Mesodermal cell (in vitro differentiated cells): ENCODE measurements around the gene TRIO.

Source experiments
- H3K27ac ChIP-seq: 2 replicates; pipeline ENCODE4 v1.7.0; 2013; ENCODE audit warnings: mild to moderate bottlenecking, low read depth, low read length, moderate library complexity; ENCODE audit not compliant: severe bottlenecking
- H3K36me3 ChIP-seq: 2 replicates; pipeline ENCODE4 v1.7.1; 2013; ENCODE audit warnings: mild to moderate bottlenecking, low read length, moderate library complexity; ENCODE audit not compliant: control insufficient read depth, insufficient read depth
- H3K4me1 ChIP-seq: one replicate; pipeline ENCODE4 v1.7.1; 2013; ENCODE audit warnings: mild to moderate bottlenecking, low read length; ENCODE audit not compliant: insufficient read depth, control insufficient read depth, poor library complexity, severe bottlenecking
- H3K4me3 ChIP-seq: 2 replicates; pipeline ENCODE4 v1.7.0; 2013; ENCODE audit warnings: low read length, control low read depth, mild to moderate bottlenecking; ENCODE audit not compliant: insufficient read depth, poor library complexity, severe bottlenecking; ENCODE audit errors: extremely low read depth
- H3K9me3 ChIP-seq: 2 replicates; pipeline ENCODE4 v1.7.1; 2013; ENCODE audit warnings: mild to moderate bottlenecking, low read length, moderate library complexity; ENCODE audit not compliant: control insufficient read depth
- WGBS, 2 experiments: methylation state at CpG; one replicate each; pipeline ENCODE4 v1.1.5; 2013; ENCODE audit warnings: missing lambda C conversion rate in 2 of 2; ENCODE audit not compliant: insufficient coverage in 2 of 2; 5-methylcytosine and 5-hydroxymethylcytosine counted together

Gene TRIO

DNA sequence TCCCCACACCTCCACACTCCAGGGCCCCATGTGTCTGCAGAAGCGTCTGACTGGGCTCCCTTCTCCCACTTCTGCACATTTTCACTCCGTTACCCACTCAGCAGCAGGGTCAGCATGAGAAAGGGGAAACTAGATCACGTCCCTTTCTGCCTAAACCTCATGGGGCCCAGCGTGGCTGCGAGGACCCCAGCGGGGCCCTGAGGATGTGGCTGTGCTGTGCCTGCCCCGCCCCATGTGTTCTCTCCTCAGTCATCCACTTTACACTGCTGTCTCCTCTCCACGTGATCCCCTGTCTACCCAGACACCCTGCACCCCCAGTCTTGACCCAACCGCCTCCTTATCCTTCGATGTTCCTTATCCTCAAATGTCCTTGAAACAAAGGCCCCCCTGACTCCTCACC lies 378.6 kb downstream of the TRIO start:
- no peak overlapping the region for H3K27ac ChIP-seq
- H3K4me1 ChIP-seq, result no peaks in the 10 kb centered on the region
- H3K36me3 ChIP-seq, result no peaks in the 10 kb centered on the region
- H3K4me3 ChIP-seq, result no peak overlapping the region
- no peaks in the 10 kb centered on the region for H3K9me3 ChIP-seq
- 89 to 91% methylated on average over 6 to 10 of the region's 10 CpGs for WGBS, 2 experiments

DNA sequence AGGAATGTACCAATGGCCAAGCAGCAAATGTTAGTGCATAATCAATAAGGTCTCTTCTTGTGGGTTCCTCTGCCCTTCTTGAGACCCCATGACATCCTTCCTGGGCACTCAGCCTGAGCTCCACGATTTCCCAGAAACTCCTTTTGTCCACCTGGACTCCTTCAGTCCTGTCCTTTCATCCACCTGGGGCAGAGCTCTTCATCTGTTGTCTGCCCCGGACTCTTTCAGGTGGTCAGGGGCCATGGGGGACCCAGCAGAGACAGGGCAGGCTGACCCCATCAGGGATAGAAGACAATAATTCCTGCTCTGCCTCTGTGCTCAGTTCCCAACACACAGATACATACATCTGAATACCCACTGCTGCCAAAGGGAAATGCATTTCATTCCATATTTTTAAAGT lies 379.6 kb downstream of the TRIO start:
- H3K4me3 ChIP-seq, result no peak overlapping the region
- WGBS, 2 experiments, result 100% methylated on average over 1 to 2 of the region's 2 CpGs
- H3K9me3 ChIP-seq, result no peaks in the 10 kb centered on the region
- H3K36me3 ChIP-seq, result no peaks in the 10 kb centered on the region
- H3K27ac ChIP-seq, result no peak overlapping the region
- H3K4me1 ChIP-seq, result no peaks in the 10 kb centered on the region

DNA sequence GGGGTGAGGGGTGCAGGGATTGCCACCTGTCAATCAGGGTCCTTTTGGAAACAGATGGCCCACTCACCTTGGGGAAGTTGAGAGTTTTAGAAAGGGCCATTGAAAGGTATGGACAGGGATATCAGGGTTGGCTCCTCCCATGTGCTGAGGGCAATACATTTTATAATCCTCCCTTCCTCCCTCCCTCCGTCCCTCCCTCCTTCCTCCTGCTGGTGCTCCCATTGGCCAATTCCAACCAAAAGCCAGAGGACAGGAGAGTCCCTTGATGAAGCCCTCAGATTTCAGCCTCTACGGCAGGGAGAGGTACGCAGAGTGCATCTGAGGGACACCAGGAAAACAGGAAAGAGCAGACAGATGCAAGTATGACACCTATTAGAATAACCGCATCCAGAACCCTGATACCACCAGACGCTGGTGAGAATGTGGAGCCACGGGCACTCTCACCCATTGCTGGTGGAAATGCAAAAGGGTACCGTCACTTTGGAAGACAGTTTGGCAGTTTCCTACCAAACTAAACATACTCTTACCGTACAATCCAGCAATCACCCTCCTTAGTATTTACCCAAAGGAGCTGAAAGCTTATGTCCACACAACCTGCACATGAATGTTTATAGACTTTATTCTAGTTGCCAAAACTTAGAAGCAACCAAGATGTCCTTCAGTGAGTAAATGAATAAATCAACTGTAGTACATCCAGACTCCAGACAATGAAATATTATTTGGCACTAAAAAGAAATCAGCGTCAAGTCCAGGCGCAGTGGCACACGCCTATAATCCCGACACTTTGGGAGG lies 380.3 kb downstream of the TRIO start:
- H3K36me3 ChIP-seq, result no peaks in the 10 kb centered on the region
- H3K27ac ChIP-seq, result no peak overlapping the region
- H3K4me1 ChIP-seq, result no peaks in the 10 kb centered on the region
- WGBS, 2 experiments, result 89 to 92% methylated on average over 10 of the region's 12 CpGs
- H3K9me3 ChIP-seq, result no peaks in the 10 kb centered on the region
- H3K4me3 ChIP-seq, result no peak overlapping the region

DNA sequence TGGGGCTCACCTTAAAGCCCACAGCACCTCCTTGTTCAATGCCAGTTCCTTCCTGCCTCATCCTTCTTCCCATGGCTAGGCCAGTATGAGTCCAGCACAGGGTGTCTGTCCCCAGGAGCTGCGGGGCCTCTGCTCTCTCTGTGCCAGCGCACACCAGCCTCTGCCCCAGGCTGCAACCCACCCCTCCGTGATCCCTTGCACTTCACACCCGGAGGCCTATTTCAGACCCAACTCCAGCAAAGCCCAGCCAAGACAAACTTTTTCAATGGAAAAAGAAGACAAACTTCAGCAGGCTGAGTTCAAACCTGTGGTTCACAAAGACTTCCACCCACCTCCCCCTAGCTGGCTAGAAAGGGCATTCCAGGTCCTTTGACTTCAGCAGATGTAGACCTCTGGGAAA lies 382.3 kb downstream of the TRIO start:
- Histone ChIP-seq H3K4me1 (no peaks in the 10 kb centered on the region), H3K27ac (no peak overlapping the region), H3K9me3 (no peaks in the 10 kb centered on the region), H3K4me3 (no peak overlapping the region), H3K36me3 (no peaks in the 10 kb centered on the region)
- 95 to 96% methylated on average over 4 of the region's 4 CpGs for WGBS, 2 experiments

DNA sequence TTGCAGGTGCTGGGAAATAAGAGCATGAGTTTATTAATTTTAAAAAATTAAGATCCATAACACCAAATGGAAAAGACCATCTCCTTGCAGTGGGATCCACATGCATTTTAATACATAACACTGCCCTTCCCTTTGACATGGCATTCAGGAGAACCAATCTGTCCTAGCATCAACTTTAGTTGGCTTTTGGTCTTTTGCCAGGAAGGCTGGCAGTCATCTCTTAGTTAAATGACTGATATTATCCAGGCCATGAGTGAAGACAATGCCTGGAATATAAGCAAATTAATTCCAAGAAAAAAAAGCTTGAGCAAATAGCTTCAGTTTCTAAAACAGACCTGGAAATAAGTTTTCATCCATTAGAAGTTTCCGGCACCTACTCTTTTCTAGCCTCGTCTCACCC lies 383.4 kb downstream of the TRIO start:
- 81 to 94% methylated on average over 2 of the region's 2 CpGs for WGBS, 2 experiments
- Histone ChIP-seq H3K9me3 (no peaks in the 10 kb centered on the region), H3K36me3 (no peaks in the 10 kb centered on the region), H3K27ac (no peak overlapping the region), H3K4me3 (no peak overlapping the region), H3K4me1 (no peaks in the 10 kb centered on the region)

DNA sequence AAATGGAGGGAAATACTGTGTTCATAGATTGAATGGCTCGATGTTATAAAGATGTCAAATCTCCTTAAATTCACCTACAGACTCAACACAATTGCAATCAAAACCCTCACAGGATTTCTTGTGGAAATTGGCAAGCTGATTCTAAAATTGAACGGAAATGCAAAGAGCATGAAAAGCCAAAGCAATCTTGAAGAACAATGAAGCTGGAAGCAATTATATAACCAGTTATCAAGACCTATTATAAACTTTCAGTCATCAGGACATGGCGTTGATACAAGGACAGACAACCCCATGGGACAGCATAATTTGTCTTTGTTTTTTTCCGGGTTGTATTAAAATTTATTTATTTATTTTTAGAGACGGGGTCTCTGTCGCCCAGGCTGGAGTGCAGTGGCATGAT lies 385.0 kb downstream of the TRIO start:
- no peaks in the 10 kb centered on the region for H3K9me3 ChIP-seq
- H3K36me3 ChIP-seq, result no peaks in the 10 kb centered on the region
- WGBS, 2 experiments, result 90 to 98% methylated on average over 4 to 5 of the region's 6 CpGs
- H3K27ac ChIP-seq, result no peak overlapping the region
- H3K4me3 ChIP-seq, result no peak overlapping the region
- no peaks in the 10 kb centered on the region for H3K4me1 ChIP-seq

DNA sequence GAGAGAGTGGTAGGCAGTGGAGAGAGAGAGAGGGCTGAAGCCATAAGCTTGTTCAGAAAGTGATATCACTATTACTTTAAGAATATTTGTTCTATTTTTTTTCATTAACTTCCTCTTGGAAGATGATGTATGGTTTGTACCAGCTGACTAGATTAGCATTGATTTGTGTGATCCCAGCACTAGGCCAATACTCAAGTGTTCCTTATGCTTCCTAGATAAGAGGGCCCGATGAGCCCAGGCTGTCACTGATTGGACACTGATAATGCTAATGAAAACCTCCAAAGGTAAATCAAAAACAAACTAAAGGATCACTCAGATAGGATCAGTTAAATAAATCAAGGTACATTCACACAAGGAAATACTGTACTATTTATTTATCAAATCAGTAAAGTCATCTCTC lies 385.8 kb downstream of the TRIO start:
- H3K4me3 ChIP-seq, result no peak overlapping the region
- no peaks in the 10 kb centered on the region for H3K9me3 ChIP-seq
- no peaks in the 10 kb centered on the region for H3K4me1 ChIP-seq
- no peak overlapping the region for H3K27ac ChIP-seq
- H3K36me3 ChIP-seq, result no peaks in the 10 kb centered on the region
- WGBS, 2 experiments, result 100% methylated on average over 1 of the region's 1 CpG; no CpG with 5 or more reads in 1 of the 2 experiments

DNA sequence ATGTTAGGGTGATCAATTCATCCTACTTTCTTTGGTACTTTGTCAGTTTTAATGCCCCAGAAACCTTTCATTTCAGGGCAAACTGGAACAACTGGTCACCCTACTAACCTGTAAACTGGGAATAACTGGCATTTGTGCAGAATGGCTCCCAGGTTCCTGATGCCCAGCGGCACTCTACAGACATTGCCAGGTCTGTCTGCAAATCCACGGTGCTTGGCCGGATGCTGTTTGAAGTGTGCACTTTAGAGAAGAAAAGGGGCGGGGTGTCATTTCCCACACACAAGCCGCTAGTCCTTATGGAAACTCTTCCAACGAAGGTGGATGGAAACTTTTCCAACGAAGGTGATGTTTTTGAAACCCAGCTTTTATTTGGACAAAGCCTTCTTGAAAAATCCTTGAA lies 388.5 kb downstream of the TRIO start:
- Histone ChIP-seq H3K4me3 (no peak overlapping the region), H3K4me1 (no peaks in the 10 kb centered on the region), H3K27ac (no peak overlapping the region), H3K36me3 (no peaks in the 10 kb centered on the region), H3K9me3 (no peaks in the 10 kb centered on the region)
- WGBS, 2 experiments, result 95 to 96% methylated on average over 6 to 7 of the region's 7 CpGs

DNA sequence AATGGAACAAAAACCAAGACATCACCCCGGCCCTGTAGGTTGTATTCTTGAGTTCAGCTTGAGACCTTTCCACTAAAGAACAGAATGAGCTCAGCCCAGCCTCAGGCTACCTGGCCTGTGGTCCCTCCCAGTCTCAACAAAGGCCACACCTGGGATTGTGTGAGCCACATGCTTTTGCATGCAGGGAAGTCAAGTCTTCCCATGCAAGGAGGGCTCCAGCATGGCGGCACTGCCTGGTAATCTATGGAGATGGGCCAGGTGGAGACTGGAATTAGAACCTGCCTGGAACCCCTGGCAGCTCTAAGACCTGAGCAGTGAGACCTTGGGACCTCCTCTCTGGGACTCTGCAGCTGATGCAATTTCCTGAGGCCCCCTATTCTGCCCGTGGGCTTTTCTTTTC lies 389.0 kb downstream of the TRIO start:
- no peaks in the 10 kb centered on the region for H3K36me3 ChIP-seq
- no peak overlapping the region for H3K27ac ChIP-seq
- H3K9me3 ChIP-seq, result no peaks in the 10 kb centered on the region
- H3K4me3 ChIP-seq, result no peak overlapping the region
- 83 to 100% methylated on average over 2 to 3 of the region's 3 CpGs for WGBS, 2 experiments
- H3K4me1 ChIP-seq, result no peaks in the 10 kb centered on the region

DNA sequence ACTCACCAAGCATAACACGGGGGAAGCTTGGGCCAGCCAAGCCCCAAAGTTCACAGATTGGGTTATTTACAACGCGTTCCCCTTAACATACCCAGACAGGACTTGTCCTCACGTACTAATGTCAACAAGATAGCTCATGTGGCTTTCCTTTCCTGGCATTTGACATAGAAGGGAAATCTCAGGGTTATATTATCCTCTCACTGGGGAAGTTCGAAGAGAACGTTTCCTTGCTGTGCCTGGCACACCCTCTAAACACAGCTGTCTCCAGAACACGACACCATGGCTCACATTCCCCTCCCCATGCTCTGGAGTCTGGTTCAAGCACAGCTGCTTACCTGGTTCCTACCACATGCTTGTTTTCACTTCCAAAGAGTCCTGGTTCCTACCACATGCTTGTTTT lies 391.6 kb downstream of the TRIO start:
- WGBS, 2 experiments, result 80 to 85% methylated on average over 4 to 7 of the region's 7 CpGs
- H3K4me1 ChIP-seq, result no peaks in the 10 kb centered on the region
- H3K27ac ChIP-seq, result no peak overlapping the region
- no peaks in the 10 kb centered on the region for H3K36me3 ChIP-seq
- no peak overlapping the region for H3K4me3 ChIP-seq
- H3K9me3 ChIP-seq, result no peaks in the 10 kb centered on the region

DNA sequence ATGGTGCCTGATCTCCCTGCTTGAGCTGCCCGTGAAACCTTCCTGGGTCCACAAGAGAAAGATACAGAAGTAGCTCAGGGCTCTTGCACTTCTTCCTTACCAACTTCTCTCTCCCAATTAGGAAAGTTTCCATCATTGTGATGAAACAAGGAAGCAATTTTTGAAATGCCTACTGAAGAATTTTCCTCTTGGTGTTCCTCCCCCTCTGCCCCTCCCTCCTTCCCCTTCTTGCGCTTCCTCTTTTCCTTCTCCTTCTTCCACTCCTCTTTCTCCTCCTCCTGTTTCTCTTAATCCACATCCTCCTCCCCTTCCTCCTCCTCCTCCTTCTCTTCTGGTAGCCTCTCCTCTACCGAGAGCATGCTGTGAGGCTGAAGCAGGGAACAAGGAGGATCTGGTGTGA lies 402.2 kb downstream of the TRIO start:
- peaks cover 3% of the 10 kb centered on the region for H3K9me3 ChIP-seq
- WGBS, 2 experiments, result 88 to 90% methylated on average over 1 to 2 of the region's 3 CpGs
- no peak overlapping the region for H3K27ac ChIP-seq
- no peaks in the 10 kb centered on the region for H3K36me3 ChIP-seq
- H3K4me3 ChIP-seq, result no peak overlapping the region
- no peaks in the 10 kb centered on the region for H3K4me1 ChIP-seq
